Right atrium auricular region (tissue), 2 donors: ENCODE results near the gene SLC46A3. TPM values are rescaled to one million over a fixed set of nuclear protein-coding genes. Genes with fewer than 3 reads are reported as not detected.

Experiments used
- DNase-seq: peaks from one replicate; pipeline ENCODE4 v3.0.0-alpha.2; 2019; ENCODE audit warnings: low spot score
- H3K27ac ChIP-seq, 2 donors: fragments of 200-600 bp; sonication (generic); 1 replicate in 1 of 2; 2 replicates in 1 of 2; pipeline ENCODE4 v1.5.1; 2016 to 2019
- H3K27me3 ChIP-seq, 2 donors: fragments of 200-600 bp; sonication (generic); one replicate each; pipeline versions ENCODE4 v1.5.1 to v1.6.0; 2017 to 2019
- H3K36me3 ChIP-seq: fragments of 200-600 bp; sonication (generic); one replicate; pipeline ENCODE4 v1.5.1; 2016
- H3K4me1 ChIP-seq, 2 donors: fragments of 200-600 bp; sonication (generic); one replicate each; pipeline versions ENCODE4 v1.5.1 to v1.6.0; 2017 to 2019
- H3K4me3 ChIP-seq, 2 donors: fragments of 200-600 bp; sonication (generic); 1 replicate in 1 of 2; 2 replicates in 1 of 2; pipeline ENCODE4 v1.5.1; 2017 to 2019; ENCODE audit warnings: mild to moderate bottlenecking in 1 of 2, moderate library complexity in 1 of 2
- H3K9me3 ChIP-seq, 2 donors: fragments of 200-600 bp; sonication (generic); one replicate each; pipeline ENCODE4 v1.5.1; 2019
- total RNA-seq, 2 donors: library from RNA; depleted of rRNA; stranded (reverse); fragments of >200 nt; gene quantifications; one replicate each; pipeline ENCODE4 v1.1.0, GENCODE V29; 2016
- TF ChIP-seq, protein P1 (sequence below), 2 donors: fragments of 200-600 bp; sonication (generic); IDR thresholded peaks; one replicate each; pipeline ENCODE4 v1.5.1; 2019; ENCODE audit warnings: antibody characterized with exemption in 2 of 2

The SLC46A3 gene
- total RNA-seq, 2 donors from 2014 or later = 13.5 to 24.1 TPM

- TF ChIP-seq, protein P1, sequence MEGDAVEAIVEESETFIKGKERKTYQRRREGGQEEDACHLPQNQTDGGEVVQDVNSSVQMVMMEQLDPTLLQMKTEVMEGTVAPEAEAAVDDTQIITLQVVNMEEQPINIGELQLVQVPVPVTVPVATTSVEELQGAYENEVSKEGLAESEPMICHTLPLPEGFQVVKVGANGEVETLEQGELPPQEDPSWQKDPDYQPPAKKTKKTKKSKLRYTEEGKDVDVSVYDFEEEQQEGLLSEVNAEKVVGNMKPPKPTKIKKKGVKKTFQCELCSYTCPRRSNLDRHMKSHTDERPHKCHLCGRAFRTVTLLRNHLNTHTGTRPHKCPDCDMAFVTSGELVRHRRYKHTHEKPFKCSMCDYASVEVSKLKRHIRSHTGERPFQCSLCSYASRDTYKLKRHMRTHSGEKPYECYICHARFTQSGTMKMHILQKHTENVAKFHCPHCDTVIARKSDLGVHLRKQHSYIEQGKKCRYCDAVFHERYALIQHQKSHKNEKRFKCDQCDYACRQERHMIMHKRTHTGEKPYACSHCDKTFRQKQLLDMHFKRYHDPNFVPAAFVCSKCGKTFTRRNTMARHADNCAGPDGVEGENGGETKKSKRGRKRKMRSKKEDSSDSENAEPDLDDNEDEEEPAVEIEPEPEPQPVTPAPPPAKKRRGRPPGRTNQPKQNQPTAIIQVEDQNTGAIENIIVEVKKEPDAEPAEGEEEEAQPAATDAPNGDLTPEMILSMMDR (IDR thresholded peaks at IDR 0.05) = no peak
- H3K27me3 ChIP-seq = no peaks in the 10 kb centered on the region
- DNase-seq = no peak
- H3K9me3 ChIP-seq = peaks cover 0 to 11% of the 10 kb centered on the region in 2 donors
- H3K27ac ChIP-seq = peak overlapping the region; percentile 23 to 54
- no peak overlapping the region for H3K4me3 ChIP-seq
- H3K4me1 ChIP-seq = peaks cover 3 to 17% of the 10 kb centered on the region in 2 donors
- no peaks in the 10 kb centered on the region for H3K36me3 ChIP-seq
Observed at GRCh38 chr13:28753946-28754345, 35.2 kb upstream of the SLC46A3 start.

DNA sequence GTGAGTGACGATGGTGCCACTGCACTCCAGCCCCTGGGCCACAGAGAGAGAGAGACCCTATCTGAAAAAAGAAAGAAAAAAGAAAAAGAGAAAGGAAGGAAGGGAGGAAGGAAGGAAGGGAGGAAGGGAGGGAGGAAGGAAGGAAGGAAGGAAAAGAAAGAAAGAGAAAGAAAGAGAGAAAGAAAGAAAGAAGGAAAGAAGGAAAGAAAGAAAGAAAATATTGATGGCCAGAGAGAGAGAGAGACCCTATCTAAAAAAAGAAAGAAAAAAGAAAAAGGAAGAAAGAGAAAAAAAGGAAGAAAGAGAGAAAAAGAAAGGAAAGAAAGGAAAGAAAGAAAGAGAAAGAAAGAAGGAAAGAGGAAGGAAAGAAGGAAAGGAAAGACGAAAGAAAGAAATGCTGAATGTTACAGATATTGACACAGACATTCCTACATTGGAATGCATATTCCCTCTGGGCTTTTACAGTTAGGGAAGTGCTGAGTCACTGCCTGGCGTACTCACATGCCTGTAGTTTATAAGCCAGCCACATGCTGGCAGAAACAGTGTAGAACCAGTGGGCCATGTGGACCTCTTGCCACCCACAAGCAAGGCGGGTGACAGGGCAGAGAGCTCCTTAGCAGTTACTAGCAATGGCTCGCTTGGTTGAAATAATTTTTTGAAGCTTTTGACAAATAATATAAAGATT, 34.6 kb upstream of the SLC46A3 start:
- DNase-seq = peak; percentile 75
- Histone ChIP-seq H3K9me3 (peaks cover 0 to 5% of the 10 kb centered on the region in 2 donors), H3K4me1 (peaks cover 3 to 17% of the 10 kb centered on the region in 2 donors), H3K36me3 (no peaks in the 10 kb centered on the region), H3K27ac (peak overlapping the region; percentile 23 to 54), H3K27me3 (no peaks in the 10 kb centered on the region), H3K4me3 (no peak overlapping the region)
- TF ChIP-seq, protein P1 (IDR thresholded peaks at IDR 0.05) = no peak

GRCh38 chr13:28751175-28751960, 32.6 kb upstream of the SLC46A3 start:
- DNase-seq = no peak
- no peaks in the 10 kb centered on the region for H3K27me3 ChIP-seq
- no peaks in the 10 kb centered on the region for H3K9me3 ChIP-seq
- peaks cover 3 to 17% of the 10 kb centered on the region in 2 donors for H3K4me1 ChIP-seq
- H3K27ac ChIP-seq = peak overlapping the region in 1 of 2 donors; percentile 30
- H3K36me3 ChIP-seq = no peaks in the 10 kb centered on the region
- H3K4me3 ChIP-seq = no peak overlapping the region
- TF ChIP-seq, protein P1 (IDR thresholded peaks at IDR 0.05) = no peak

DNA sequence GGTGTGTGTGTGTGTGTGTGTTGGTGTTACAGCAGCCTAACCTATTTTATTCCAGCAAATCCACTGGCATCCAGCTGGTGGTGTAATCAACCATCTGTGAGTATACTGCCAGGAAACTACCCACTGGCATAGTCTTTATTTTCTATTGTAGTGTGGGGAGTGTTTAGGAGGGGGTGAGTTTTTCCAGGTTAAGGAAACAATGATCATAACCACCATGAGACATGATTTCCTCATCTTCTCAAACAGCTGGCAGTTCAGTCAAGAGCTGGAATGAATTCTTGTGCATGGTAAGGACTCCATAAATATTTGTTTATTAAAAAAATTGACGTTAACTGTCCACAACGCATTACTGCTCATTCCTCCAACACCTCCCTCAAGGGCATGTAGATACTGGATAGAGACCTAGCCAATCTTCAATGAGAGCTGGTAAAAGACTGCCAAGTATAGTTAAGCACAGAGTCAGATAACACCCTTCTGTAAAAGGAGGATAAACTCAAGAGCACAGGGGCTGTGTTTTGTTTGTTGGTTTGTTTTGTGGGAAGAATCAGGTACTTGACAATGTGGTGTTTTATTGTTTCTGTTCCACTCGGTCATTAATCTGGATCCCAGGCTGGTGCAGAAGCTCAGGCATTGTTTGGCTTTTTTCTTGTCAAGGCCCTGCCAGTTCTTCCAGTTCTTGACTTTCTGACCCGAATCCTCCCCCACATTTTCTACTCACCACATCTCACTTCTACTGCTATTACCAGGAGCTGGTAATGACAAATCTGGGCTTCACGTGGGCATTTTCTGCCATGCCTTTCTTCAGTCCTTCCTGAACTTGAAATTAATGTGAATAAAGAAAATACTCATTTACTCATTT, 31.6 kb upstream of the SLC46A3 start:
- DNase-seq = no peak
- H3K27me3 ChIP-seq = no peaks in the 10 kb centered on the region

GRCh38 chr13:28747851-28748250, 29.1 kb upstream of the SLC46A3 start:
- Histone ChIP-seq H3K4me3 (no peak overlapping the region), H3K27me3 (no peaks in the 10 kb centered on the region), H3K9me3 (no peaks in the 10 kb centered on the region), H3K27ac (no peak overlapping the region), H3K4me1 (peaks cover under 1 to 3% of the 10 kb centered on the region in 2 donors), H3K36me3 (no peaks in the 10 kb centered on the region)
- TF ChIP-seq, protein P1 (IDR thresholded peaks at IDR 0.05) = no peak
- DNase-seq = peak; percentile 26

More for the DNA sequence above, 31.6 kb upstream of the SLC46A3 start:
- Histone ChIP-seq H3K4me1 (peaks cover 3 to 15% of the 10 kb centered on the region in 2 donors), H3K4me3 (no peak overlapping the region), H3K27ac (peak overlapping the region; percentile 30 to 39), H3K9me3 (no peaks in the 10 kb centered on the region), H3K36me3 (no peaks in the 10 kb centered on the region)
- TF ChIP-seq, protein P1 (IDR thresholded peaks at IDR 0.05) = no peak
